ENCODE data around the gene HPCA. TPM values are rescaled to one million over a fixed set of nuclear protein-coding genes. Genes with fewer than 3 reads are reported as not detected.

The HPCA gene
- total and polyA plus RNA-seq, 5 donors: 0.07 TPM; not detected in 4

DNA sequence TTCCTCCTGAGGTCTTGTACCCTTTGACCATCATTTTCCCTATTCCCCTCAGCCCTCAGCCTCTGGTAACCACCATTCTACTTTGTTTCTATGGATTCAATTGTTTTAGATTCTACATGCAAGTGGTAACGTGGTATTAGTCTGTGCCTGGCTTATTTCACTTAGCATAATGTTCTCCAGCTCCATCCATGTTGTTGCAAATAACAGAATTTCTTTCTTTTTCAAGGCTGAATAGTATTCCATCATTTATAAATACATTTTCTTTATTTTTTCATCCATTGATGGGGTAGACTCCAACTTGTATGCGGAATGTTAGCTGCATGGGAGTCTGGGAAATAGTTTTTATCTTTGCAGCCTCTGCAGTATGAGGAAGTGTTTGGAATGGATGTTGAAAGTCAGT is 41.1 kb downstream of the HPCA start:
- no peaks in the 10 kb centered on the region for H3K4me1 ChIP-seq (ENCODE audit: control insufficient read depth, insufficient read depth, low read length)
- no peaks in the 10 kb centered on the region for H3K27me3 ChIP-seq (ENCODE audit: control insufficient read depth, insufficient read depth)
- ATAC-seq (no peak), DNase-seq (no peak)
- H3K4me3 ChIP-seq (ENCODE audit: low read length): no peak overlapping the region
- intact Hi-C loops (cut with DNase I): no loop called here
- WGBS: 94% methylated on average over 2 of the region's 2 CpGs
- no peak overlapping the region for H3K27ac ChIP-seq (ENCODE audit: low read length)
- no peaks in the 10 kb centered on the region for H3K9me3 ChIP-seq (ENCODE audit: control insufficient read depth, low read length)

DNA sequence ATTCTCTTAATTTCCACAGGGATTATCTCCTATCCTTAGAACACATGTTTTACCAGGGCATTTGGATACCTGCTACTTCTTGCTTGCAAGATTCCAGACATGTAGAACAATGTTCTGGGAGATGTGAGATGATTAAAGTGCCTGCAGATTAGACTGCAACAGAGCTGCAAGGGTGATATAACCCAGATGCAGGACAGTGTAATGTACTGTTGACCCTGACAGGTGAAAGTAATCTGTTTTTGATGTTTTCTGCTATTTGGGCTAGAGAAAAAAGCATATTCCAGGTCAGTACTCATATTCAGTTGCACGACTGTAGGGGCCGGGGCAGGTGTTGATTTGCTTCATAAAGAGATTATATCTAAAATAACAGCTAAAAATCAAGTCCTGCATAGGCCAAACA is 42.0 kb downstream of the HPCA start:
- Histone ChIP-seq H3K27ac (ENCODE audit: low read length) (no peak overlapping the region), H3K9me3 (ENCODE audit: control insufficient read depth, low read length) (no peaks in the 10 kb centered on the region), H3K4me3 (ENCODE audit: low read length) (no peak overlapping the region), H3K4me1 (ENCODE audit: control insufficient read depth, insufficient read depth, low read length) (no peaks in the 10 kb centered on the region), H3K27me3 (ENCODE audit: control insufficient read depth, insufficient read depth) (no peaks in the 10 kb centered on the region)
- ATAC-seq (no peak), DNase-seq (no peak)
- intact Hi-C loops (cut with DNase I): no loop called here
- 92% methylated on average over 2 of the region's 2 CpGs for WGBS

DNA sequence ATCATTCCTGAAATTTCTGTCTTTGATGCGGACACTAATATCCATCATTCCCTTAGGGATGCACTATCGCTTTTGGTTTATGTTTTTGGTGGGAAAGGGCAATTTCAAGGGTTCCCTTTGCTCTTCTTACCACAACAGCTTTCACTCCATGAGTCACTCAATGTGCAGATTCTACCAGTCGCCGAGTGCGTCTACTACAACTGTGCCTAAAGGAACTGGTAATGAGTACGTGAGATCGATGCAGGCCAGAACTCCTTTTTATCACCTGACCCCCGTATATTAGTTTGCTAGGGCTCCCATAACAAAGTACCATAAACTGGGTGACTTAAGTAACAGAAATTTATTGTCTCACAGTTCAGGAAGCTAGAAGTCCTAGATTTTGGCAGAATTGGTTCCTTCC is 42.4 kb downstream of the HPCA start:
- intact Hi-C loops (cut with DNase I): no loop called here
- H3K4me3 ChIP-seq (ENCODE audit: low read length): no peak overlapping the region
- DNase-seq: no peak
- WGBS: 81% methylated on average over 8 of the region's 8 CpGs
- no peak for ATAC-seq
- H3K4me1 ChIP-seq (ENCODE audit: control insufficient read depth, insufficient read depth, low read length): no peaks in the 10 kb centered on the region
- no peak overlapping the region for H3K27ac ChIP-seq (ENCODE audit: low read length)
- no peaks in the 10 kb centered on the region for H3K27me3 ChIP-seq (ENCODE audit: control insufficient read depth, insufficient read depth)
- no peaks in the 10 kb centered on the region for H3K9me3 ChIP-seq (ENCODE audit: control insufficient read depth, low read length)

DNA sequence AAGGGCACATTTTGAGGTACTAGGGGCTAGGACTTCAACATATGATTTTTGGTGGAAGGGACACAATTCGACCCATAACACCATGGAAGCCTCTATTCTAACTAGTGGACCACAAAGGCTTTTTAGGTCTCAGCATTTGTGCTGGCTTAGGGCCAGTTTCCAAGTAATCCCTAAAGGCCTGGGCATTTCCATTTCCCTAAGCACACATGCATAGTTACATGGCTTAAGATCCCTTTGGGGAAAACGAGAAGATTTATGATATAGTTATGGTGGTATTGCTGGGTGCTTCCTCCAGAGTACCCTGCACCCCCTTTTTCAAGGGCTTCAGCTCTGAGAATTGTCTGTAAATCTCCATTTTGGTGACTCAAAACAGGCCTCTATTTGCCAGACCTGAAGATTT is 43.1 kb downstream of the HPCA start:
- no peak for ATAC-seq
- Histone ChIP-seq H3K27me3 (ENCODE audit: control insufficient read depth, insufficient read depth) (no peaks in the 10 kb centered on the region), H3K4me3 (ENCODE audit: low read length) (no peak overlapping the region), H3K9me3 (ENCODE audit: control insufficient read depth, low read length) (no peaks in the 10 kb centered on the region), H3K4me1 (ENCODE audit: control insufficient read depth, insufficient read depth, low read length) (no peaks in the 10 kb centered on the region), H3K27ac (ENCODE audit: low read length) (no peak overlapping the region)
- 63% methylated on average over 2 of the region's 2 CpGs for WGBS
- intact Hi-C loops (cut with DNase I): no loop called here
- DNase-seq: no peak

DNA sequence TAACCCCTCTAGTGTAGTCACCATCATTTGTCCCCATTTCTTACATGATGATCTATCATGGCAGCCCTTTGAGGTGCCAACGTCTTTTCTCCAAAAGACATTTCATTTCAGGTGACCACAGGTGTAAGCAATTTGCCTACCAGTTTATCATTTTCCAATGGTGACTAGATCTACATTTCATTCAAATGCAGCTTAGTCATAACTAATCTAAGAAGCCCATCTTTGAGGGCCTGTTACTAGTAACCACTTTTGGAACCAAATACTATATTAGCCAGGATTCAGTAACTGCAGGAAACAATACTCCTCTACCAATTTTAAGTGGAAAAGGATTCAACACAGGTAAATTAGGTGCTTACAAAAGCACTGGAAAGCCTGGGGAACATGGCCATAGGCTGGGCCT is 45.5 kb downstream of the HPCA start:
- DNase-seq: no peak
- ATAC-seq: no peak
- no peak overlapping the region for H3K4me3 ChIP-seq (ENCODE audit: low read length)
- H3K27me3 ChIP-seq (ENCODE audit: control insufficient read depth, insufficient read depth): no peaks in the 10 kb centered on the region
- H3K27ac ChIP-seq (ENCODE audit: low read length): no peak overlapping the region
- 92% methylated on average over 1 of the region's 1 CpG for WGBS
- no peaks in the 10 kb centered on the region for H3K9me3 ChIP-seq (ENCODE audit: control insufficient read depth, low read length)
- no peaks in the 10 kb centered on the region for H3K4me1 ChIP-seq (ENCODE audit: control insufficient read depth, insufficient read depth, low read length)
- intact Hi-C loops (cut with DNase I): loop anchor here (2.0 to 10.0 kb wide), 6 partner anchors 73 to 155 kb away; partner anchors contain the start of gene AZIN2 (in 3 of the 4)

DNA sequence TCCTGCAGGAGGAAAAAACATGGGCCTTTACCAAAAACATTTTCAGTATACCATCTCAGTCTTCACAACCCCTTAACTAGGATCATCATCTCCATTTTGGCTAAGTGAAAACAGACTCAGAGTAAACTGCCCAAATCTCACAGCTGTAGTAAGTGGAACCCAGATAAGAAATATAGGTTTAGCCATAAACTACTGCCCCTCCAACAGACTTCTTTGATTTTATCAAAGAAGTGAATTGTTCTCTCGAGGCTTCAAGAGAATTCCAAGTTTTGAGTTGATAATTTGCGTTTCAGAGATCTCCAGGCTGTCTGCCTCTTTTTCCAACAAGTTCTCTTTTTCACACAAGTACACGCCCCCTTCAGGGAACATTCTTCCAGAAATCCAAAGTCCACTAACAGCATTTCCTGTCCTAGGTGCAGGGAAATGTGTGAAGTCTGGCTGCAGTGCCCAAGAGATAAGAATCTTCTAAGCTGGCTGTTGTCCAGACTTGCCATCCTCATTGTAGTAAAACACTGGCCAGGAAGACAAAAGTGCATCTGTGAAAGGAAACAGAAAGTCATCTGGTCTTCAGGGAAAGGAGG is 47.5 kb downstream of the HPCA start:
- no peaks in the 10 kb centered on the region for H3K9me3 ChIP-seq (ENCODE audit: control insufficient read depth, low read length)
- no peak overlapping the region for H3K27ac ChIP-seq (ENCODE audit: low read length)
- H3K4me1 ChIP-seq (ENCODE audit: control insufficient read depth, insufficient read depth, low read length): no peaks in the 10 kb centered on the region
- intact Hi-C loops (cut with DNase I): loop anchor here (2.0 to 10.0 kb wide), 6 partner anchors 71 to 153 kb away; partner anchors contain the start of gene AZIN2 (in 3 of the 4)
- DNase-seq: no peak
- WGBS: 15% methylated on average over 3 of the region's 3 CpGs
- peak; percentile 62 to 71 for ATAC-seq
- H3K4me3 ChIP-seq (ENCODE audit: low read length): no peak overlapping the region
- H3K27me3 ChIP-seq (ENCODE audit: control insufficient read depth, insufficient read depth): no peaks in the 10 kb centered on the region

DNA sequence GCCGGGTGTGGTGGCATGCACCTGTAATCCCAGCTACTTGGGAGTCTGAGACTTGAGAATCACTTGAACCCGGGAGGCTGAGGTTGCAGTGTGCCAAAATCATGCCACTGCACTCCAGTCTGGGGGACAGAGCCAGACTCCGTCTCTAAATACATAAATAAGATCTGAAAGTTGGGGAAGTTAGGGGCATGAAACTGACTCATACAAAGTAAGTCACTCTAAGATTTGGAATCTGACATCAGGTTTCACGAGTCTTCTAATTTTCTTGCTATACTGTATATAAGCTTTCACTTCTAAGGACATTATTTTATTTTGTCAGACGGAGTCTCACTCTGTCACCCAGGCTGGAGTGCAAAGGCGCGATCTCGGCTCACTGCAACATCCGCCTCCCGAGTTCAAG is 48.2 kb downstream of the HPCA start:
- DNase-seq: no peak
- H3K4me3 ChIP-seq (ENCODE audit: low read length): no peak overlapping the region
- H3K27me3 ChIP-seq (ENCODE audit: control insufficient read depth, insufficient read depth): no peaks in the 10 kb centered on the region
- 91% methylated on average over 10 of the region's 10 CpGs for WGBS
- intact Hi-C loops (cut with DNase I): loop anchor here (10.0 kb wide), 4 partner anchors 70 to 150 kb away; partner anchors contain the start of gene AZIN2 (in 3 of the 4)
- H3K9me3 ChIP-seq (ENCODE audit: control insufficient read depth, low read length): no peaks in the 10 kb centered on the region
- H3K4me1 ChIP-seq (ENCODE audit: control insufficient read depth, insufficient read depth, low read length): no peaks in the 10 kb centered on the region
- no peak for ATAC-seq
- H3K27ac ChIP-seq (ENCODE audit: low read length): no peak overlapping the region

DNA sequence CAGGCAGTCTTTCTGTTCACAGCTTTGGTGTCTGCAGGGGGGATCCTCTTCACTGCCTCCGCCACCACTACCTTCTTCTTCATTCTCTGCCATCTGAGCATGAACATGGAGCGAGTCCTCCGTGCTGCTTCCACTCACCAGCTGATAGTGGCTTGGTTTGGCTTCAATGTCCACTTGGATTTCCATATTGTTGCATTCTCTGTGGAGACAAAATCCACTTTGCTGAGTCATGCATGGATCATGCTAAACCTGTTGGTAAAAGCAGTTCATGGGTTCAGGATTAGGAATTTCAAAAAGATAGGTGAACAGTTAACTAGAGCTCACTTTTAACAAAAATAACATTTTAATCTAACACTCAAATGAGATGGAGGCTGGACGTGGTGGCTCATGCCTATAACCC is 50.8 kb downstream of the HPCA start:
- DNase-seq (no peak), ATAC-seq (no peak)
- peaks cover 3% of the 10 kb centered on the region for H3K4me1 ChIP-seq (ENCODE audit: control insufficient read depth, insufficient read depth, low read length)
- H3K9me3 ChIP-seq (ENCODE audit: control insufficient read depth, low read length): no peaks in the 10 kb centered on the region
- no peak overlapping the region for H3K4me3 ChIP-seq (ENCODE audit: low read length)
- H3K27ac ChIP-seq (ENCODE audit: low read length): no peak overlapping the region
- intact Hi-C loops (cut with DNase I): loop anchor here (5.0 to 10.0 kb wide), 5 partner anchors 68 to 148 kb away; partner anchors contain the start of gene AZIN2 (in 3 of the 4)
- H3K27me3 ChIP-seq (ENCODE audit: control insufficient read depth, insufficient read depth): no peaks in the 10 kb centered on the region
- 93% methylated on average over 4 of the region's 4 CpGs for WGBS

DNA sequence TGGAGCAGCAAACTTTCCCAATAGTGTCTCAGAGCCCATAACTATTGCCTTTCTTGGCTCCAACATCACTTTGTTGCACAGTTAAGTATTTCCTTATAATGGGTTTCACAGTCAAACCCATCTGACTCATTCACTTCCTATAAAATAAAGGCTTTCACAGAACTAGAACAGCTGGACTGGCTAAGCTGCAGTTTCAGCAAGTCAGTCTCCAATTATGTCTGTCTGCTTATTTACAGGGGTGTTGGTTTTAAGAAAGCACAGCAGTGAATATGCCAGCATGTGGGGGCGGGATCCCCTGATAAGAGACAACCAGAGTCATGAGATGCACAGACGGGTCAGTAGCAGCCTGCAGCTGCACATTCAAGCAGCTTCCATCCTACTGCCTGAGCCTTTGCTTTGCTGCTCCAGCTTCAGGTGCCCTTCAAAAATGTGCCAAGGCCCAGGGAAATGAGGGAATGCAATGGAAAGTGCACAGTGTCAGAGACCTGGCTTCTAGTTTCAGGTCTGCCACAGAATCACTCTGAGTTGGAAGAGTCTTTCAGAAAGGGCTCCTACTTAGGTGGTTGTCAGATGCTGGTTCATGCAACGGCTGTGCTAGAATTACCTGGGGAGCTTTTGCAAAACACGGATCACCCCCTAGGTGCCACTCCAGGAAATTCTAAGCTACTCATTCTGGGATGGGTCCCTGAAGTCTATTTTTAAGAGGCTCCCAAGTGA is 53.5 kb downstream of the HPCA start:
- no peak overlapping the region for H3K4me3 ChIP-seq (ENCODE audit: low read length)
- intact Hi-C loops (cut with DNase I): loop anchor here (5.0 to 10.0 kb wide), 5 partner anchors 65 to 145 kb away; partner anchors contain the start of gene AZIN2 (in 3 of the 4)
- H3K27me3 ChIP-seq (ENCODE audit: control insufficient read depth, insufficient read depth): no peaks in the 10 kb centered on the region
- peaks cover 3% of the 10 kb centered on the region for H3K4me1 ChIP-seq (ENCODE audit: control insufficient read depth, insufficient read depth, low read length)
- peak; percentile 68 to 77 (median 72) for DNase-seq
- no peaks in the 10 kb centered on the region for H3K9me3 ChIP-seq (ENCODE audit: control insufficient read depth, low read length)
- WGBS: 49% methylated on average over 4 of the region's 4 CpGs
- ATAC-seq: peak; percentile 83 to 92
- peak overlapping the region; percentile 36 for H3K27ac ChIP-seq (ENCODE audit: low read length)

DNA sequence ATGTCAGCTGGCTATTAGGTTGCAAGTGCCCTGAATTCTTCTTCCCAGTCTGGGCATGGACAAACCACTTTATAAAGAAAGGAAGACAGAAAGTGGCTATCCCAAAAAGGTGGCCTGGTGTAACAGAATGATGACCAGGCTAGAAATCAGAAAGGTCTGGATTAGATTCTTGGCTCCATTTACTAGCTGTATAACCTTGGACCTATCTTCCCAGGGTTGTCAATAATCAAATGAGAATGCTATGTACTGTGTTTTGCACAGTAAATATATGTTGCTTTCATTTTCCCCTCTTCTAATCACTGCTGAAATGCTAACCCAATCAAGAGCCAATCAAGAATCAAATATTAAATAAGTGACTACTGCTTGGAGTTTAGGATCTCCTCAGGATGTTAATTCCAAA is 57.9 kb downstream of the HPCA start:
- Histone ChIP-seq H3K9me3 (ENCODE audit: control insufficient read depth, low read length) (no peaks in the 10 kb centered on the region), H3K4me3 (ENCODE audit: low read length) (no peak overlapping the region), H3K27ac (ENCODE audit: low read length) (no peak overlapping the region), H3K27me3 (ENCODE audit: control insufficient read depth, insufficient read depth) (no peaks in the 10 kb centered on the region), H3K4me1 (ENCODE audit: control insufficient read depth, insufficient read depth, low read length) (peaks cover 3% of the 10 kb centered on the region)
- no peak for ATAC-seq
- intact Hi-C loops (cut with DNase I): no loop called here
- DNase-seq: no peak
